HUES64 (cell line): ENCODE results near the gene PODNL1.
A peak's percentile ranks its signal among the peaks of the same experiment; 100 is the strongest.
"Not testable (repeated sequence)": the region's sequence is repeated elsewhere in the genome, so short reads cannot be mapped to it uniquely, and the experiment has no call there.

ENCODE experiments used
- H3K27ac ChIP-seq: 2 replicates; pipeline ENCODE4 v1.7.0; 2013; ENCODE audit warnings: low read depth, low read length, inconsistent platforms
- H3K27me3 ChIP-seq: 2 replicates; pipeline ENCODE4 v1.6.1; 2013; ENCODE audit warnings: mild to moderate bottlenecking, low read length; ENCODE audit not compliant: insufficient read depth
- H3K36me3 ChIP-seq: 2 replicates; pipeline ENCODE4 v1.6.1; 2013; ENCODE audit warnings: mild to moderate bottlenecking, low read length; ENCODE audit not compliant: insufficient read depth
- H3K4me1 ChIP-seq: 2 replicates; pipeline ENCODE4 v1.6.1; 2013; ENCODE audit warnings: mild to moderate bottlenecking, low read length, moderate library complexity; ENCODE audit not compliant: insufficient read depth
- H3K4me3 ChIP-seq: 2 replicates; pipeline ENCODE4 v1.5.1; 2013; ENCODE audit warnings: mild to moderate bottlenecking, low read length, moderate library complexity
- H3K9ac ChIP-seq: 2 replicates; pipeline ENCODE4 v1.6.1; 2013; ENCODE audit warnings: mild to moderate bottlenecking, low read depth, low read length
- H3K9me3 ChIP-seq: 2 replicates; pipeline ENCODE4 v1.6.1; 2013; ENCODE audit warnings: low read depth, low read length; ENCODE audit not compliant: insufficient read depth
- WGBS: fragments of 150-250, 120-280 bp; methylation state at CpG from one replicate; pipeline ENCODE4 v1.1.7; 2013; ENCODE audit warnings: missing lambda C conversion rate; 5-methylcytosine and 5-hydroxymethylcytosine counted together

The PODNL1 gene

GRCh38 chr19:13922118-13922517 lies 16.1 kb downstream of the PODNL1 start:
- 94% methylated on average over 6 of the region's 6 CpGs for WGBS
- not testable (repeated sequence) for H3K27me3 ChIP-seq, H3K4me1 ChIP-seq, H3K9me3 ChIP-seq, H3K4me3 ChIP-seq, H3K9ac ChIP-seq, H3K27ac ChIP-seq
- H3K36me3 ChIP-seq, result peaks cover 73% of the 10 kb centered on the region

DNA sequence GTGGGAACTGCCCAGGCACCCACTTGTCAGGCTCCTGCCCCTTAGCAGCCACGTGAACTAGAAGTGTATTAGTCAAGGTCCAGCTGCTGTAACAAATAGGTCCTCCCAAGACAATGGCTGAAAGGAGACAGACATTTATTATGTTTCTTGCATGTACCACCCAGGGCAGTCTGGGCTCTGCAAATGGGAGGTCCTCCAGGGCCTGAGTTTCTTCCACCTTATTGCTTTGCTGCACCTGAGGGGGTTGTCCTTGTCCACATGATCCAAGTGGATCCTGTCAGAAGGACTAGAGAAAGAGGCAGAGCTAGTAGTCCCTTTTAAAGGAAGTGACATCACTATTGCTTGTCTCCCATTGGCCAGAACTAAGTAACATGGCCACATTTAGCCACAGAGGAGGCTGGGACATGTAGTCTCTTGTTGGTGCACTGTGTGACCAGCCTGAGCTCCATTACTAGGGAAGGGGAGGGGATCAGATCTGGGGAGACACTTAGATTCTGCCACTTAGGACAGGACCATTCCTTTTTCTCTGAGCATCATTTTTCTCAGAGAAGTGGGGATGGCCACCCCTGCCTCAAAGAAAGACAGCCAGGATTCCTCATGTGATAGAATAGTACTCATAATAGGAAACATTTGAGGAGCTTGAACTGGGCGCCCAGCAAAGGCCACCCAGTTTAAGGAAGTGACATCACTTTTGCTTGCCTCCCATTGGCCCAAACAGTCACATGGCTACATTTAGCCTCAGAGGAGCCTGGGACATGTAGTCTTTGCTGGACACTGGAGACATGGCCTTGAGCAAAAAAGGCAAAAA lies 17.1 kb downstream of the PODNL1 start:
- Histone ChIP-seq H3K27ac (no peak overlapping the region), H3K36me3 (peaks cover 71% of the 10 kb centered on the region), H3K9ac (no peak overlapping the region), H3K4me3 (no peak overlapping the region), H3K9me3 (peaks cover 8% of the 10 kb centered on the region), H3K27me3 (no peaks in the 10 kb centered on the region), H3K4me1 (no peaks in the 10 kb centered on the region)
- WGBS, result 90% methylated on average over 2 of the region's 2 CpGs

DNA sequence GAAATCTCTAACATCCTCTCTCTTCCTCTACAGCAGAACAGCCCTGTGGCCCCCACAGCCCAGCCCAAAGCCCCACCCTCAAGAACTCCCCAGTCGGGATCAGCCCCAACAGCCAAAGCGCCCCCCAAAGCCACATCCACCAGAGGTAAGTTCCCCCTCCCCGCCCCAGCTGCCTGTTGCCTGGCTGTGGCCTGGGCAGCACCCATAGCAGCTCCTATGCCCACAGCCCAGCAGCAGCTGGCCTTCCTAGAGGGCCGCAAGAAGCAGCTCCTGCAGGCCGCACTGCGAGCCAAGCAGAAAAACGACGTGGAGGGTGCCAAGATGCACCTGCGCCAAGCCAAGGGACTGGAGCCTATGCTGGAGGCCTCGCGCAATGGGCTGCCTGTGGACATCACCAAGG lies 17.7 kb downstream of the PODNL1 start:
- Histone ChIP-seq H3K9me3 (peaks cover 8% of the 10 kb centered on the region), H3K4me3 (no peak overlapping the region), H3K4me1 (no peaks in the 10 kb centered on the region), H3K9ac (no peak overlapping the region), H3K27me3 (no peaks in the 10 kb centered on the region), H3K27ac (no peak overlapping the region), H3K36me3 (peaks cover 75% of the 10 kb centered on the region)
- 95% methylated on average over 11 of the region's 11 CpGs for WGBS

GRCh38 chr19:13918726-13919411 lies 19.3 kb downstream of the PODNL1 start:
- H3K9ac ChIP-seq, result no peak overlapping the region
- H3K27me3 ChIP-seq, result no peaks in the 10 kb centered on the region
- H3K36me3 ChIP-seq, result peaks cover 76% of the 10 kb centered on the region
- no peaks in the 10 kb centered on the region for H3K4me1 ChIP-seq
- H3K9me3 ChIP-seq, result peaks cover 8% of the 10 kb centered on the region
- no peak overlapping the region for H3K4me3 ChIP-seq
- H3K27ac ChIP-seq, result no peak overlapping the region
- 93% methylated on average over 34 of the region's 34 CpGs for WGBS

GRCh38 chr19:13917888-13918406 lies 20.3 kb downstream of the PODNL1 start:
- H3K4me1 ChIP-seq, result no peaks in the 10 kb centered on the region
- H3K27me3 ChIP-seq, result no peaks in the 10 kb centered on the region
- peaks cover 77% of the 10 kb centered on the region for H3K36me3 ChIP-seq
- H3K9ac ChIP-seq, result no peak overlapping the region
- peaks cover 8% of the 10 kb centered on the region for H3K9me3 ChIP-seq
- WGBS, result 95% methylated on average over 14 of the region's 14 CpGs
- H3K4me3 ChIP-seq, result no peak overlapping the region
- no peak overlapping the region for H3K27ac ChIP-seq

DNA sequence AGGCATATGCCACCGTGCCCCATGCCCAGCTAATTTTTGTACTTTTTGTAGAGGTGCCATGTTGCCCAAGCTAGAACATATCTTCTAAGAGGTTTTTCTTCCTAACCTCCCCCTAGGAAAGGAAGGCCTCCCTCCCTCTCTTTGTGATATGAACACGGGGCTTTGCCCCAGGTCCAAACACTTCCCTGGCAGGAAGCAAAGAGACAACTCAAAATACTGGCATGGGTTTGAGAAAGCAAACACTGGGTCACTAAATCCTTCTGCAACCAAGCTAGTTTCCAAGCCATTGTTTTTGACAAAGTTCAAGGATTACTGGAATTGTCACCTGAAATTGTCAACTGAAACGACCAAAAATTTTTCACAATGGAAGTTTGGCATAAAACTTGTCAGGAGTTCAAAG lies 23.4 kb downstream of the PODNL1 start:
- no peak overlapping the region for H3K27ac ChIP-seq
- 90% methylated on average over 3 of the region's 3 CpGs for WGBS
- no peaks in the 10 kb centered on the region for H3K27me3 ChIP-seq
- H3K4me3 ChIP-seq, result no peak overlapping the region
- H3K4me1 ChIP-seq, result no peaks in the 10 kb centered on the region
- no peak overlapping the region for H3K9ac ChIP-seq
- peaks cover 67% of the 10 kb centered on the region for H3K36me3 ChIP-seq
- H3K9me3 ChIP-seq, result no peaks in the 10 kb centered on the region

DNA sequence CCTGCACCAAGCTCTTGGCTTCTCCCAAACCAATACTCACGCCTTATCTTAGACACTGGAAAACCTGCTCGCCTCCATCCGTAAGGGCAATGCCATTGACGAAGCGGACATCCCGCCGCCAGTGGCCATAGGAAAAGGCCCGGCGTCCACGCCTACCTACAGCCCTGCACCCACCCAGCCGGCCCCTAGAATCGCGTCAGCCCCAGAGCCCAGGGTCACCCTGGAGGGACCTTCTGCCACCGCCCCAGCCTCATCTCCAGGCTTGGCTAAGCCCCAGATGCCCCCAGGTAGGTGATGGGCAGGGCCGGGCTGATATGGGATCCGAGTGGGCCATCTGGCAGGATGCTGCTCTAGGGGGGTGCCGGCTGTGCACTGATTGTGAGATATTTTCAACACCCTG lies 24.9 kb downstream of the PODNL1 start:
- Histone ChIP-seq H3K9ac (no peak overlapping the region), H3K36me3 (peaks cover 59% of the 10 kb centered on the region), H3K4me1 (no peaks in the 10 kb centered on the region), H3K27ac (no peak overlapping the region), H3K27me3 (no peaks in the 10 kb centered on the region), H3K4me3 (no peak overlapping the region), H3K9me3 (no peaks in the 10 kb centered on the region)
- WGBS, result 97% methylated on average over 17 of the region's 17 CpGs

DNA sequence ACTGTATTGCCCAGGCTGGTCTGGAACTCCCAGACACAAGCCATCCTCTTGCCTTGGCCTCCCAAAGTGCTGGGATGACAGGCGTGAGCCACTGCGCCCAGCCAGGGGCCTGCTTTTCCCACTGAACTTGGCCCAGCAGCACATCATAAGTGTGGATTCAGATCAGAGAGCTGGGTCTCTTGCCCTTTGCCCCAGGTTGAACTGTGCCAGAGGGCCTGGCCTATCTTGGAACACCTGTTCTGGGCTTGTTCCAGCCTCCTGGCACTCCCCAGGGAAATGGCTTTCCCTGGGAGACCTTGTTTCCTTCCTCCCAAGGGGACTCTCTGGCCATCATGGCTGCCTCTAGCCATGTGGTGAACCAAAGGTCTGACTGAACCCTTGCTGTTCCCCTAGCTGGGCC lies 28.8 kb downstream of the PODNL1 start:
- Histone ChIP-seq H3K9me3 (no peaks in the 10 kb centered on the region), H3K27ac (no peak overlapping the region), H3K36me3 (peaks cover 30% of the 10 kb centered on the region), H3K9ac (no peak overlapping the region), H3K27me3 (peaks cover 13% of the 10 kb centered on the region), H3K4me1 (0 out of 2 replicates have a peak, but pooled peaks cover 3% of the 10 kb centered on the region), H3K4me3 (no peak overlapping the region)
- 94% methylated on average over 2 of the region's 2 CpGs for WGBS

- Histone ChIP-seq H3K27me3 (peaks cover 13% of the 10 kb centered on the region), H3K27ac (no peak overlapping the region), H3K36me3 (peaks cover 27% of the 10 kb centered on the region), H3K9ac (no peak overlapping the region), H3K4me3 (no peak overlapping the region), H3K9me3 (no peaks in the 10 kb centered on the region), H3K4me1 (0 out of 2 replicates have a peak, but pooled peaks cover 3% of the 10 kb centered on the region)
- 92% methylated on average over 8 of the region's 8 CpGs for WGBS
Measured at GRCh38 chr19:13908674-13909073, 29.5 kb downstream of the PODNL1 start.

DNA sequence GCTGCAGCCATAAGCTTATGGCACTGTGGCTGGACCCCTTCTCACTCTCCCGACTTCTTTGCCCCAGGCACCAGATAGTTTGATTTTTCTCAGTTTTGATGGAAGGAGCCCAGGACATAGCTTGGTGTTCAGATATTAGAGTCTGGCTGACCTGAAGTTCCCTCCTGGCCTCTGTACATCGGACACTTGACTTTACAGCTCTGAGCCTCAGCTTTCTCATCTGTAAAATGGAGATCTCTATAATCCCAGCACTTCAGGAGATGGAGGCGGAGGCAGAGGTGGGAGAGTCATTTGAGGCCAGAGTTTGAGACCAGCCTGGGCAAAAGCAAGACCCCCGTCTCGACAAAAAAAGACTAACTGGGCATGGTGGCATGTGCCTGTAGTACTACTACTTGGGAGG lies 31.3 kb downstream of the PODNL1 start:
- 0 out of 2 replicates have a peak, but pooled peaks cover 3% of the 10 kb centered on the region for H3K4me1 ChIP-seq
- WGBS, result 97% methylated on average over 5 of the region's 5 CpGs
- H3K4me3 ChIP-seq, result peak overlapping the region; percentile 82
- peaks cover 12% of the 10 kb centered on the region for H3K36me3 ChIP-seq
- no peak overlapping the region for H3K27ac ChIP-seq
- H3K9ac ChIP-seq, result peak overlapping the region; percentile 52; the same call in 1 of the 2 replicates
- peaks cover 13% of the 10 kb centered on the region for H3K27me3 ChIP-seq
- H3K9me3 ChIP-seq, result no peaks in the 10 kb centered on the region

DNA sequence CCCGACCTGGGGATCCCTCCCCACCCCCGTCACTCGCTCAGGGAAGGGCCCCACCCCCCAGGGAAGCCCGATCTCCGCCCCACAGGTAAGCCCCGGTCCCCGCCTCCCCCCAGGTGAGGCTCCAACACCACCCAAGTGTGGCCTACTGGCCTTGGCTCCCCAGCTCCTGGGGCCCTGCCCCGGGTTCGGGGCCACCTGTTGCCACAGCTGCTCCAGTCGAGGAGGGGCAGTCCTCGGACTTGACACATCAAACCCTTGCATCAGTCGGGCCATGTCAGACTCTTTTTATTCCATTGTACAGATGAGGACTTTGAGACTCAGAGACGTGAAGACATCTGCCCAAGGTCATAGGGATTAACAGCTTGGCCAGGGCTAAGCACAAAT lies 31.7 kb downstream of the PODNL1 start:
- H3K27ac ChIP-seq, result no peak overlapping the region
- 0 out of 2 replicates have a peak, but pooled peaks cover 3% of the 10 kb centered on the region for H3K4me1 ChIP-seq
- H3K36me3 ChIP-seq, result peaks cover 12% of the 10 kb centered on the region
- peaks cover 13% of the 10 kb centered on the region for H3K27me3 ChIP-seq
- peak overlapping the region; percentile 76; the same call in 1 of the 2 replicates for H3K9ac ChIP-seq
- no peaks in the 10 kb centered on the region for H3K9me3 ChIP-seq
- H3K4me3 ChIP-seq, result peak overlapping the region; percentile 82
- WGBS, result 13% methylated on average over 13 of the region's 13 CpGs
